GM12878 (cell line): Measurements from ENCODE around the gene C7orf33. TPM values are rescaled to one million over a fixed set of nuclear protein-coding genes. Genes with fewer than 3 reads are reported as not detected.

Experiments
- ATAC-seq: fragments of 200-7000 bp; cut with Tn5 transposase; 3 replicates; pipeline ENCODE4 v1.9.1; 2020; ENCODE audit warnings: mild to moderate bottlenecking, moderate library complexity
- BruUV-seq: library from RNA; stranded (reverse); fragments of 400-500 nt; replicated peaks from 2 replicates; lab custom pipeline; 2021; lab: Mats Ljungman, UMichigan
- CTCF ChIA-PET: fragments of 300-600 bp; sonication (Branson Sonifier 250); formaldehyde crosslinking; extraction: SDS; loops from one replicate; lab custom pipeline; 2021; ENCODE audit warnings: inconsistent platforms; lab: Yijun Ruan, JAX
- POLR2A ChIA-PET: fragments of 350-600 bp; formaldehyde crosslinking; extraction: SDS; loops from one replicate; lab custom pipeline; 2021; ENCODE audit warnings: inconsistent platforms; lab: Charles Lee
- RAD21 ChIA-PET: fragments of 300-600 bp; sonication (Branson Sonifier 250); formaldehyde crosslinking; loops from one replicate; lab custom pipeline; 2023; ENCODE audit warnings: antibody characterized with exemption; ENCODE audit not compliant: unreplicated experiment; lab: Charles Lee
- SMC1A ChIA-PET: fragments of 300-600 bp; sonication (Branson Sonifier 250); formaldehyde crosslinking; loops from one replicate; lab custom pipeline; 2023; ENCODE audit not compliant: unreplicated experiment, uncharacterized antibody; lab: Charles Lee
- DNase-seq: peaks from one replicate; pipeline ENCODE4 v3.0.0-alpha.2; 2011; ENCODE audit warnings: low read depth, low spot score
- FAIRE-seq: peaks from 3 replicates; lab custom pipeline; 2011; peaks lifted over from hg19 to GRCh38; lab: Jason Lieb, UNC
- H2AFZ ChIP-seq: 2 replicates; pipeline ENCODE4 v1.6.0; 2011; ENCODE audit warnings: low read depth, low read length, control low read depth; ENCODE audit not compliant: control insufficient read depth
- H3K27ac ChIP-seq: 2 replicates; pipeline ENCODE4 v1.5.1; 2011; ENCODE audit warnings: control low read depth; ENCODE audit not compliant: control insufficient read depth, insufficient read depth
- H3K27me3 ChIP-seq, 2 experiments: replicated peaks in 1 of 2; 2 replicates each; pipeline versions ENCODE4 v1.6.0 to v1.6.1; 2011; ENCODE audit warnings: low read length in 1 of 2; ENCODE audit not compliant: control insufficient read depth in 2 of 2, insufficient read depth in 2 of 2
- H3K36me3 ChIP-seq, 2 experiments: 2 replicates each; pipeline ENCODE4 v1.5.1; 2011; ENCODE audit warnings: low read length in 1 of 2; ENCODE audit not compliant: control insufficient read depth in 2 of 2, insufficient read depth in 2 of 2
- H3K4me1 ChIP-seq: 2 replicates; pipeline ENCODE4 v1.6.1; 2011; ENCODE audit warnings: mild to moderate bottlenecking, low read length, moderate library complexity, mixed read lengths; ENCODE audit not compliant: control insufficient read depth, insufficient read depth
- H3K4me2 ChIP-seq: 2 replicates; pipeline ENCODE4 v1.6.0; 2011; ENCODE audit warnings: control low read depth; ENCODE audit not compliant: control insufficient read depth, insufficient read depth
- H3K4me3 ChIP-seq: fragments of 200-600 bp; sonication (generic); 2 replicates; pipeline ENCODE4 v1.5.1; 2016
- H3K79me2 ChIP-seq: 2 replicates; pipeline ENCODE4 v1.6.0; 2011; ENCODE audit warnings: low read length; ENCODE audit not compliant: control insufficient read depth, insufficient read depth
- H3K9ac ChIP-seq: 2 replicates; pipeline ENCODE4 v1.8.0; 2011; ENCODE audit warnings: low read length, control low read depth, mixed read lengths; ENCODE audit not compliant: control insufficient read depth, insufficient read depth
- H3K9me3 ChIP-seq: replicated peaks from 3 replicates; pipeline ENCODE4 v1.5.1; 2011; ENCODE audit warnings: mild to moderate bottlenecking, low read length; ENCODE audit not compliant: control insufficient read depth, insufficient read depth
- H4K20me1 ChIP-seq: 2 replicates; pipeline ENCODE4 v1.6.0; 2011; ENCODE audit not compliant: control insufficient read depth, insufficient read depth
- BMI1 ChIP-seq: fragments of 450-650 bp; IDR thresholded peaks from 2 replicates; pipeline ENCODE4 v1.6.1; 2016; ENCODE audit warnings: mild to moderate bottlenecking, moderate library complexity, borderline replicate concordance
- HDAC2 ChIP-seq: fragments of 200-600 bp; sonication (generic); IDR thresholded peaks from 2 replicates; pipeline ENCODE4 v1.6.1; 2017
- KLF5 ChIP-seq: fragments of 450-650 bp; IDR thresholded peaks from 2 replicates; pipeline ENCODE4 v1.6.1; 2014; ENCODE audit warnings: mild to moderate bottlenecking; ENCODE audit not compliant: partially characterized antibody
- MEF2B ChIP-seq: fragments of 450-650 bp; IDR thresholded peaks from 2 replicates; pipeline ENCODE4 v1.6.1; 2018; ENCODE audit warnings: mild to moderate bottlenecking, moderate library complexity; ENCODE audit not compliant: partially characterized antibody, poor library complexity, severe bottlenecking
- MYB ChIP-seq: fragments of 150-350 bp; IDR thresholded peaks from 2 replicates; pipeline ENCODE4 v1.6.1; 2014; ENCODE audit warnings: mild to moderate bottlenecking, low read depth, low read length, borderline replicate concordance
- NFIC ChIP-seq: IDR thresholded peaks from 2 replicates; pipeline ENCODE4 v1.6.1; 2012; ENCODE audit warnings: low read depth, mild to moderate bottlenecking, inconsistent platforms, low read length, moderate library complexity
- NFYA ChIP-seq: IDR thresholded peaks from 2 replicates; pipeline ENCODE4 v1.6.1; 2011; ENCODE audit warnings: low read depth, mild to moderate bottlenecking, low read length, improper control_type of control experiment, borderline replicate concordance
- SMC3 ChIP-seq: IDR thresholded peaks from 2 replicates; pipeline ENCODE4 v1.6.1; 2011; ENCODE audit warnings: low read length, improper control_type of control experiment, borderline replicate concordance
- SPI1 ChIP-seq: IDR thresholded peaks from 2 replicates; pipeline ENCODE4 v1.6.1; 2011; ENCODE audit warnings: low read depth, mild to moderate bottlenecking, low read length, moderate library complexity, borderline replicate concordance; ENCODE audit not compliant: insufficient read depth
- SREBF1 ChIP-seq: IDR thresholded peaks from 2 replicates; pipeline ENCODE4 v1.6.1; 2012; ENCODE audit warnings: mild to moderate bottlenecking, low read length
- ZNF217 ChIP-seq: fragments of 450-650 bp; IDR thresholded peaks from 2 replicates; pipeline ENCODE4 v1.6.1; 2017; ENCODE audit warnings: antibody characterized with exemption, mild to moderate bottlenecking
- ZNF384 ChIP-seq: IDR thresholded peaks from 2 replicates; pipeline ENCODE4 v1.6.1; 2012; ENCODE audit warnings: low read depth, mild to moderate bottlenecking, low read length, improper control_type of control experiment, borderline replicate concordance
- WGBS: methylation state at CpG from one replicate; pipeline ENCODE4 v1.1.6; 2016; ENCODE audit warnings: low lambda C conversion rate; ENCODE audit not compliant: insufficient replicate concordance, insufficient coverage; ENCODE audit errors: missing lambda C conversion rate; 5-methylcytosine and 5-hydroxymethylcytosine counted together
- in situ Hi-C: fragments of 300-500 bp; cut with MboI; formaldehyde crosslinking; loops from 9 replicates; pipeline ENCODE4 v1.14.3; 2018; ENCODE audit warnings: mixed read lengths
- intact Hi-C: fragments of 100-400 bp; cut with micrococcal nuclease; formaldehyde crosslinking; loops from one replicate; pipeline ENCODE4 v1.14.2; 2022; ENCODE audit not compliant: unreplicated experiment
- polyA plus RNA-seq, 11 experiments: library from polyadenylated mRNA; depleted of rRNA in 4 of 11; unstranded in 6 of 11; stranded (reverse) in 5 of 11; fragments of >200 nt; fragmentation: Nextera tagmentation in 4 of 11; fragmentation: Illumina TruSeq in 1 of 11; extraction: Ambion mirVana in 4 of 11; extraction: Trizol in 1 of 11; gene quantifications; 1 replicate in 1 of 11; 2 replicates in 10 of 11; pipeline versions ENCODE4 v1.2.1 to v1.2.3, GENCODE V29; 2011 to 2016; ENCODE audit warnings: inconsistent platforms in 2 of 11, missing spikeins in 2 of 11, low read depth in 1 of 11
- total RNA-seq, 4 experiments: library from RNA; depleted of rRNA in 3 of 4; stranded (reverse); fragments of >200 nt in 3 of 4; fragmentation: Illumina TruSeq in 1 of 4; extraction: Trizol in 1 of 4; gene quantifications; 2 replicates each; pipeline versions ENCODE4 v1.2.1 to v1.2.3, GENCODE V29; 2013 to 2021
- TF ChIP-seq, protein P1 (sequence below): IDR thresholded peaks from 2 replicates; pipeline ENCODE4 v1.6.1; 2011; ENCODE audit warnings: low read depth, low read length, improper control_type of control experiment, borderline replicate concordance
- TF ChIP-seq, protein P2 (sequence below): fragments of 450-650 bp; IDR thresholded peaks from 2 replicates; pipeline ENCODE4 v1.6.1; 2018; ENCODE audit warnings: borderline replicate concordance, mild to moderate bottlenecking; ENCODE audit not compliant: partially characterized antibody
- TF ChIP-seq, protein P3 (sequence below): fragments of 450-650 bp; IDR thresholded peaks from 2 replicates; pipeline ENCODE4 v1.6.1; 2016; ENCODE audit warnings: mild to moderate bottlenecking
- TF ChIP-seq, protein P4 (sequence below): fragments of 450-650 bp; formaldehyde crosslinking; IDR thresholded peaks from 2 replicates; pipeline ENCODE4 v1.5.0; 2022; ENCODE audit warnings: mild to moderate bottlenecking, missing genetic modification characterization

C7orf33 gene
- total and polyA plus RNA-seq, 10 of the 15 experiments (the other 5 are each of a cell fraction or from before 2014, with no cell fraction given): not detected

DNA sequence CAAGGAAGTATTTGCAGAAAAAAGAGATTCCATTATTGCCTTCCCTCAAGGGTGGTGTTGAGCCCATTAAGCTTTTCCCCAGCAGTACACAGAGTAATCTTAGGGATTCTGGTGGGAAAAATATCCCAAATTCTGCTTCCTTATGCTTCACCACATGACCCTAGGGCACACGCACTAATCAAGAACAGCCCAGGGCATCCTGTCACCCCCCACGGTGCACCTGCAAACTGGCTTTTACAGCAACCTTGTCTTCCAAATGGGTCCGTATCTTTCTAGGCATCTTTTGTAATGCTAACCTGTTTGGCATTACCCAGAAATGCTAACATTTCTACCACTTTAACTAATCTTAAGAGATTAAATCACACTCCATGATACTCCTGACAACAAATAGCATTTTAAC is 926 bp upstream of the C7orf33 start:
- CTCF ChIA-PET: no interaction called here
- no peak overlapping the region for H2AFZ ChIP-seq
- H3K4me2 ChIP-seq: no peak overlapping the region
- RAD21 ChIA-PET: no interaction called here
- ATAC-seq (no peak), FAIRE-seq (no peak), DNase-seq (no peak)
- no peaks in the 10 kb centered on the region for H3K36me3 ChIP-seq
- intact Hi-C loops: no loop called here
- H3K4me3 ChIP-seq: no peak overlapping the region
- POLR2A ChIA-PET: no interaction called here
- H3K9ac ChIP-seq: no peak overlapping the region
- peaks cover 5% of the 10 kb centered on the region for H3K4me1 ChIP-seq
- in situ Hi-C loops: no loop called here
- no TSS peak for BruUV-seq
- no peak overlapping the region for H3K27ac ChIP-seq
- H3K27me3 ChIP-seq: no peaks in the 10 kb centered on the region; a peak in 1 of 4 replicates
- no peaks in the 10 kb centered on the region for H3K79me2 ChIP-seq
- SMC1A ChIA-PET: no interaction called here
- peaks cover 2% of the 10 kb centered on the region; the same call in 1 of the 3 replicates for H3K9me3 ChIP-seq
- WGBS: 69% methylated on average over 3 of the region's 3 CpGs
- H4K20me1 ChIP-seq: no peaks in the 10 kb centered on the region
- TF ChIP-seq HDAC2 (no peak), ZNF217 (no peak), SMC3 (no peak), ZNF384 (no peak), NFYA (no peak), NFIC (no peak), BMI1 (no peak), SREBF1 (no peak), MYB (no peak), SPI1 (no peak), KLF5 (no peak), MEF2B (no peak)
- TF ChIP-seq, protein P1, sequence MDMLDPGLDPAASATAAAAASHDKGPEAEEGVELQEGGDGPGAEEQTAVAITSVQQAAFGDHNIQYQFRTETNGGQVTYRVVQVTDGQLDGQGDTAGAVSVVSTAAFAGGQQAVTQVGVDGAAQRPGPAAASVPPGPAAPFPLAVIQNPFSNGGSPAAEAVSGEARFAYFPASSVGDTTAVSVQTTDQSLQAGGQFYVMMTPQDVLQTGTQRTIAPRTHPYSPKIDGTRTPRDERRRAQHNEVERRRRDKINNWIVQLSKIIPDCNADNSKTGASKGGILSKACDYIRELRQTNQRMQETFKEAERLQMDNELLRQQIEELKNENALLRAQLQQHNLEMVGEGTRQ: no peak
- TF ChIP-seq, protein P2, sequence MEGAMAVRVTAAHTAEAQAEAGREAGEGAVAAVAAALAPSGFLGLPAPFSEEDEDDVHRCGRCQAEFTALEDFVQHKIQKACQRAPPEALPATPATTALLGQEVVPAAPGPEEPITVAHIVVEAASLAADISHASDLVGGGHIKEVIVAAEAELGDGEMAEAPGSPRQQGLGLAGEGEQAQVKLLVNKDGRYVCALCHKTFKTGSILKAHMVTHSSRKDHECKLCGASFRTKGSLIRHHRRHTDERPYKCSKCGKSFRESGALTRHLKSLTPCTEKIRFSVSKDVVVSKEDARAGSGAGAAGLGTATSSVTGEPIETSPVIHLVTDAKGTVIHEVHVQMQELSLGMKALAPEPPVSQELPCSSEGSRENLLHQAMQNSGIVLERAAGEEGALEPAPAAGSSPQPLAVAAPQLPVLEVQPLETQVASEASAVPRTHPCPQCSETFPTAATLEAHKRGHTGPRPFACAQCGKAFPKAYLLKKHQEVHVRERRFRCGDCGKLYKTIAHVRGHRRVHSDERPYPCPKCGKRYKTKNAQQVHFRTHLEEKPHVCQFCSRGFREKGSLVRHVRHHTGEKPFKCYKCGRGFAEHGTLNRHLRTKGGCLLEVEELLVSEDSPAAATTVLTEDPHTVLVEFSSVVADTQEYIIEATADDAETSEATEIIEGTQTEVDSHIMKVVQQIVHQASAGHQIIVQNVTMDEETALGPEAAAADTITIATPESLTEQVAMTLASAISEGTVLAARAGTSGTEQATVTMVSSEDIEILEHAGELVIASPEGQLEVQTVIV: no peak
- TF ChIP-seq, protein P3, sequence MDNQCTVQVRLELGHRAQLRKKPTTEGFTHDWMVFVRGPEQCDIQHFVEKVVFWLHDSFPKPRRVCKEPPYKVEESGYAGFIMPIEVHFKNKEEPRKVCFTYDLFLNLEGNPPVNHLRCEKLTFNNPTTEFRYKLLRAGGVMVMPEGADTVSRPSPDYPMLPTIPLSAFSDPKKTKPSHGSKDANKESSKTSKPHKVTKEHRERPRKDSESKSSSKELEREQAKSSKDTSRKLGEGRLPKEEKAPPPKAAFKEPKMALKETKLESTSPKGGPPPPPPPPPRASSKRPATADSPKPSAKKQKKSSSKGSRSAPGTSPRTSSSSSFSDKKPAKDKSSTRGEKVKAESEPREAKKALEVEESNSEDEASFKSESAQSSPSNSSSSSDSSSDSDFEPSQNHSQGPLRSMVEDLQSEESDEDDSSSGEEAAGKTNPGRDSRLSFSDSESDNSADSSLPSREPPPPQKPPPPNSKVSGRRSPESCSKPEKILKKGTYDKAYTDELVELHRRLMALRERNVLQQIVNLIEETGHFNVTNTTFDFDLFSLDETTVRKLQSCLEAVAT: no peak
- TF ChIP-seq, protein P4, sequence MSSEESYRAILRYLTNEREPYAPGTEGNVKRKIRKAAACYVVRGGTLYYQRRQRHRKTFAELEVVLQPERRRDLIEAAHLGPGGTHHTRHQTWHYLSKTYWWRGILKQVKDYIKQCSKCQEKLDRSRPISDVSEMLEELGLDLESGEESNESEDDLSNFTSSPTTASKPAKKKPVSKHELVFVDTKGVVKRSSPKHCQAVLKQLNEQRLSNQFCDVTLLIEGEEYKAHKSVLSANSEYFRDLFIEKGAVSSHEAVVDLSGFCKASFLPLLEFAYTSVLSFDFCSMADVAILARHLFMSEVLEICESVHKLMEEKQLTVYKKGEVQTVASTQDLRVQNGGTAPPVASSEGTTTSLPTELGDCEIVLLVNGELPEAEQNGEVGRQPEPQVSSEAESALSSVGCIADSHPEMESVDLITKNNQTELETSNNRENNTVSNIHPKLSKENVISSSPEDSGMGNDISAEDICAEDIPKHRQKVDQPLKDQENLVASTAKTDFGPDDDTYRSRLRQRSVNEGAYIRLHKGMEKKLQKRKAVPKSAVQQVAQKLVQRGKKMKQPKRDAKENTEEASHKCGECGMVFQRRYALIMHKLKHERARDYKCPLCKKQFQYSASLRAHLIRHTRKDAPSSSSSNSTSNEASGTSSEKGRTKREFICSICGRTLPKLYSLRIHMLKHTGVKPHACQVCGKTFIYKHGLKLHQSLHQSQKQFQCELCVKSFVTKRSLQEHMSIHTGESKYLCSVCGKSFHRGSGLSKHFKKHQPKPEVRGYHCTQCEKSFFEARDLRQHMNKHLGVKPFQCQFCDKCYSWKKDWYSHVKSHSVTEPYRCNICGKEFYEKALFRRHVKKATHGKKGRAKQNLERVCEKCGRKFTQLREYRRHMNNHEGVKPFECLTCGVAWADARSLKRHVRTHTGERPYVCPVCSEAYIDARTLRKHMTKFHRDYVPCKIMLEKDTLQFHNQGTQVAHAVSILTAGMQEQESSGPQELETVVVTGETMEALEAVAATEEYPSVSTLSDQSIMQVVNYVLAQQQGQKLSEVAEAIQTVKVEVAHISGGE: no peak
